Measurements from ENCODE around the gene NEK6.

Gene NEK6

GRCh38 chr9:124297915-124298645 is 40.3 kb downstream of the NEK6 start:
- Histone ChIP-seq H3K27me3 (ENCODE audit: low read depth, low read length) (no peaks in the 10 kb centered on the region), H3K4me3 (ENCODE audit: low read length) (no peak overlapping the region), H4K20me1 (ENCODE audit: insufficient read depth, low read length) (peaks cover 100% of the 10 kb centered on the region), H3K4me1 (ENCODE audit: low read length) (peaks cover 6% of the 10 kb centered on the region), H3K79me2 (ENCODE audit: low read length) (peaks cover 100% of the 10 kb centered on the region), H3K36me3 (replicated peaks; ENCODE audit: low read depth, low read length) (peaks cover 39% of the 10 kb centered on the region), H3K9me3 (ENCODE audit: insufficient read depth, low read length) (no peaks in the 10 kb centered on the region), H2AFZ (ENCODE audit: low read depth, low read length) (no peak overlapping the region), H3K4me2 (ENCODE audit: low read length) (no peak overlapping the region), H3K9ac (ENCODE audit: low read length) (no peak overlapping the region), H3K27ac (ENCODE audit: low read length) (no peak overlapping the region)
- no peak for TF ChIP-seq EZH2phosphoT487 (IDR thresholded peaks at IDR 0.05; ENCODE audit: low read depth)
- TF ChIP-seq, protein P1, sequence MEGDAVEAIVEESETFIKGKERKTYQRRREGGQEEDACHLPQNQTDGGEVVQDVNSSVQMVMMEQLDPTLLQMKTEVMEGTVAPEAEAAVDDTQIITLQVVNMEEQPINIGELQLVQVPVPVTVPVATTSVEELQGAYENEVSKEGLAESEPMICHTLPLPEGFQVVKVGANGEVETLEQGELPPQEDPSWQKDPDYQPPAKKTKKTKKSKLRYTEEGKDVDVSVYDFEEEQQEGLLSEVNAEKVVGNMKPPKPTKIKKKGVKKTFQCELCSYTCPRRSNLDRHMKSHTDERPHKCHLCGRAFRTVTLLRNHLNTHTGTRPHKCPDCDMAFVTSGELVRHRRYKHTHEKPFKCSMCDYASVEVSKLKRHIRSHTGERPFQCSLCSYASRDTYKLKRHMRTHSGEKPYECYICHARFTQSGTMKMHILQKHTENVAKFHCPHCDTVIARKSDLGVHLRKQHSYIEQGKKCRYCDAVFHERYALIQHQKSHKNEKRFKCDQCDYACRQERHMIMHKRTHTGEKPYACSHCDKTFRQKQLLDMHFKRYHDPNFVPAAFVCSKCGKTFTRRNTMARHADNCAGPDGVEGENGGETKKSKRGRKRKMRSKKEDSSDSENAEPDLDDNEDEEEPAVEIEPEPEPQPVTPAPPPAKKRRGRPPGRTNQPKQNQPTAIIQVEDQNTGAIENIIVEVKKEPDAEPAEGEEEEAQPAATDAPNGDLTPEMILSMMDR (IDR thresholded peaks at IDR 0.05; ENCODE audit: low read depth, low read length), result no peak

DNA sequence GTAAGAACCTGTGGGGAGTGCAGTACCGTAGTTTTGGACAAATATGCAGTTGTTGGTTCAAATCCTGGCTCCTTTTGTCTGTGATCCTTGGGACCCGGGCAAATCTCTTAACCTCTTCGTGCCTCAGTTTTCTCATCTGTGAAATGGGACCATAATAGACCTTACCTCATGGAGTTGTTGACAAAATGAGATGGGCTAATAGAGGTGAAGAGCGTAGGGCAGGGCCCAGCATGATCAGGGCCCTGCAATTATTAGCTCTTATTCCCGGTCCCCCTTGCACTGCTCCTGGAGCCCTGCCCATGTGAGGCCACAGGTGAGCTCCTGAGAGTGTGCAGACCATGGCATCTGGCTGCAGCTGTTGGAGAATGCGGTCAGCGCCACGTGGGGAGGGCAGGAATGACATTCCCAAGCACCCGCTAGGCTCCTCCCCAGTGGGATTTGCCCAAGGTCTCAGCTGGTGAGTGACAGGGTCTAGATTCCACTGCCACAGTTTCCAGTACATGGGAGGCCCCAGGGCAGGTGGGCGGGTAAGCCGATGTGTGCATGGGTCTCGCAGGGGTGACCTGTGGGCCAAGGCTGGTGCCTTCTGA is 41.0 kb downstream of the NEK6 start:
- Histone ChIP-seq H3K9me3 (ENCODE audit: insufficient read depth, low read length) (no peaks in the 10 kb centered on the region), H3K27ac (ENCODE audit: low read length) (no peak overlapping the region), H3K27me3 (ENCODE audit: low read depth, low read length) (no peaks in the 10 kb centered on the region), H3K4me3 (ENCODE audit: low read length) (no peak overlapping the region), H3K36me3 (replicated peaks; ENCODE audit: low read depth, low read length) (peaks cover 42% of the 10 kb centered on the region), H2AFZ (ENCODE audit: low read depth, low read length) (no peak overlapping the region), H3K9ac (ENCODE audit: low read length) (no peak overlapping the region), H4K20me1 (ENCODE audit: insufficient read depth, low read length) (peaks cover 100% of the 10 kb centered on the region), H3K4me2 (ENCODE audit: low read length) (no peak overlapping the region), H3K4me1 (ENCODE audit: low read length) (no peaks in the 10 kb centered on the region; the same call in 1 of the 2 replicates), H3K79me2 (ENCODE audit: low read length) (peaks cover 100% of the 10 kb centered on the region)
- TF ChIP-seq, protein P1 (IDR thresholded peaks at IDR 0.05; ENCODE audit: low read depth, low read length), result no peak
- TF ChIP-seq EZH2phosphoT487 (IDR thresholded peaks at IDR 0.05; ENCODE audit: low read depth), result no peak

DNA sequence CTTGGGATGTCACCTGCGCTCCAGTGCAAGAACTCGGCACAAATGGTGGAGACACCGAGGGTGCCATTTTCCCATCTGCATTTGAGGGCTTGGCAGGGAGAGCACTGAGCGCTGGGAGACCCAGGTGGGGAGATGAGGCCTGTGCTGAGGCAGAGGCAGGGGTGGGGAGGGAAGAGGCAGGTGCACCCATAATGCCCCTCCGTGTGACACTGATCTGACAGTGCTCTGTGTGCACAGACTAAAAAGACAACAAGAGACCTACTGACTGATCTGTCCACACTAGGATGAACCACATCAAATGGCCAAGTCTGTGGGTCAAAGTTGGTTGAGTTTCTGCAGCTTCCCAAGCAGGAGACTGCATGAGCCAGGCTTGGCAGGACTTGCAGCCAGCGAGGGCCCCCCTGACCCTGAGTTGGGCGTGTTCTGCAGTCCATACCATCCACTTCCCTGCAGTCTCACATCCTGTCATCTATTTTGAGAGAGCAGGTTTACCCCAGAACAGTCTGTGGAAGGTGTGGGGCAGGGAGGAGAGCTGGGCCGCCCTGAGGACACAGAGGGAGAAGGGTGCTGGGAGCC is 41.9 kb downstream of the NEK6 start:
- Histone ChIP-seq H3K9me3 (ENCODE audit: insufficient read depth, low read length) (no peaks in the 10 kb centered on the region), H3K9ac (ENCODE audit: low read length) (no peak overlapping the region), H3K36me3 (replicated peaks; ENCODE audit: low read depth, low read length) (peaks cover 47% of the 10 kb centered on the region), H3K27ac (ENCODE audit: low read length) (no peak overlapping the region), H3K79me2 (ENCODE audit: low read length) (peaks cover 100% of the 10 kb centered on the region), H3K4me2 (ENCODE audit: low read length) (no peak overlapping the region), H3K4me3 (ENCODE audit: low read length) (no peak overlapping the region), H2AFZ (ENCODE audit: low read depth, low read length) (no peak overlapping the region), H3K27me3 (ENCODE audit: low read depth, low read length) (no peaks in the 10 kb centered on the region), H4K20me1 (ENCODE audit: insufficient read depth, low read length) (peaks cover 100% of the 10 kb centered on the region), H3K4me1 (ENCODE audit: low read length) (no peaks in the 10 kb centered on the region)
- TF ChIP-seq EZH2phosphoT487 (IDR thresholded peaks at IDR 0.05; ENCODE audit: low read depth), result no peak
- TF ChIP-seq, protein P1 (IDR thresholded peaks at IDR 0.05; ENCODE audit: low read depth, low read length), result no peak

DNA sequence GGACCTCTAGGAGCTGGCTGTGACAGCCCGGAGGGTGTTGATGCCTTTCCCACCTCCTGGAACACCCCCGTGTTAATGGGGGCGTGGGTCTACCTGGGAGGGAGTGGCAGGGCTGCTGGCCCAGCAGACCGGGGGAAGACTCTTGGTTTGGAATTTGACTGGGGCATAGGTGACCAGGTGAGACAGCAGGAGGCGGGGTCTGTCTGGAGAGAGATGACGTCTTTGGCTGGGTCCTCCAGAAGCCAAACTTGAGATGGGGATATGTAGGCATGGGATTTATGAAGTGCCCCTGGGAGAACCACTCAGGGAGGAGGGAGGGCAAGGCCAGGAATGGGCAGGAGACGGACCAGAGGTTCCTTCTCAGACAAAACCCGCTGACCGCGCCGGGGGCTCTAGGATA is 42.6 kb downstream of the NEK6 start:
- Histone ChIP-seq H3K79me2 (ENCODE audit: low read length) (peaks cover 99% of the 10 kb centered on the region), H4K20me1 (ENCODE audit: insufficient read depth, low read length) (peaks cover 99% of the 10 kb centered on the region), H3K27ac (ENCODE audit: low read length) (no peak overlapping the region), H3K27me3 (ENCODE audit: low read depth, low read length) (no peaks in the 10 kb centered on the region), H3K4me2 (ENCODE audit: low read length) (no peak overlapping the region), H3K9me3 (ENCODE audit: insufficient read depth, low read length) (no peaks in the 10 kb centered on the region), H3K9ac (ENCODE audit: low read length) (no peak overlapping the region), H2AFZ (ENCODE audit: low read depth, low read length) (no peak overlapping the region), H3K4me1 (ENCODE audit: low read length) (no peaks in the 10 kb centered on the region), H3K36me3 (replicated peaks; ENCODE audit: low read depth, low read length) (peaks cover 53% of the 10 kb centered on the region), H3K4me3 (ENCODE audit: low read length) (no peak overlapping the region)
- no peak for TF ChIP-seq EZH2phosphoT487 (IDR thresholded peaks at IDR 0.05; ENCODE audit: low read depth)
- TF ChIP-seq, protein P1 (IDR thresholded peaks at IDR 0.05; ENCODE audit: low read depth, low read length), result no peak
